Mesendoderm (in vitro differentiated cells): ENCODE measurements around the gene ODAD4.

Source experiments
- DNase-seq: peaks from one replicate; pipeline ENCODE4 v3.0.0; 2013
- H2AK5ac ChIP-seq: 2 replicates; pipeline ENCODE4 v1.6.1; 2013; ENCODE audit warnings: low read length, inconsistent platforms
- H2BK120ac ChIP-seq: 2 replicates; pipeline ENCODE4 v1.6.1; 2013; ENCODE audit warnings: low read depth, mild to moderate bottlenecking, low read length, moderate library complexity, mixed read lengths
- H2BK15ac ChIP-seq: replicated peaks from 2 replicates; pipeline ENCODE4 v1.6.1; 2013; ENCODE audit warnings: low read depth, mild to moderate bottlenecking, moderate library complexity
- H2BK5ac ChIP-seq: 2 replicates; pipeline ENCODE4 v1.6.1; 2013; ENCODE audit warnings: low read length, inconsistent platforms
- H3K18ac ChIP-seq: 2 replicates; pipeline ENCODE4 v1.6.1; 2013; ENCODE audit warnings: mild to moderate bottlenecking, low read length, mixed read lengths
- H3K23ac ChIP-seq: one replicate; pipeline ENCODE4 v1.6.1; 2013; ENCODE audit warnings: low read length
- H3K27ac ChIP-seq: 2 replicates; pipeline ENCODE4 v1.5.1; 2013; ENCODE audit warnings: low read depth, mild to moderate bottlenecking, inconsistent platforms, low read length, moderate library complexity
- H3K27me3 ChIP-seq: 2 replicates; pipeline ENCODE4 v1.6.1; 2013; ENCODE audit warnings: low read length, control low read depth, mild to moderate bottlenecking, inconsistent platforms; ENCODE audit not compliant: insufficient read depth, poor library complexity
- H3K36me3 ChIP-seq: 2 replicates; pipeline ENCODE4 v1.6.1; 2013; ENCODE audit warnings: low read length, inconsistent platforms; ENCODE audit not compliant: control insufficient read depth, insufficient read depth
- H3K4ac ChIP-seq: one replicate; pipeline ENCODE4 v1.6.1; 2013; ENCODE audit warnings: low read depth, mild to moderate bottlenecking, low read length, moderate library complexity
- H3K4me1 ChIP-seq: 2 replicates; pipeline ENCODE4 v1.6.1; 2013; ENCODE audit warnings: low read depth, low read length, inconsistent platforms; ENCODE audit not compliant: control insufficient read depth
- H3K4me2 ChIP-seq: 2 replicates; pipeline ENCODE4 v1.6.1; 2013; ENCODE audit warnings: low read length
- H3K4me3 ChIP-seq: 2 replicates; pipeline ENCODE4 v1.5.1; 2013; ENCODE audit warnings: mild to moderate bottlenecking, low read length
- H3K56ac ChIP-seq: one replicate; pipeline ENCODE4 v1.6.1; 2013; ENCODE audit warnings: low read length
- H3K79me1 ChIP-seq: 2 replicates; pipeline ENCODE4 v1.6.1; 2013; ENCODE audit warnings: low read length, inconsistent platforms
- H3K79me2 ChIP-seq: 2 replicates; pipeline ENCODE4 v1.6.1; 2013; ENCODE audit warnings: mild to moderate bottlenecking, low read length; ENCODE audit not compliant: control insufficient read depth, insufficient read depth
- H3K9ac ChIP-seq: 2 replicates; pipeline ENCODE4 v1.6.1; 2013; ENCODE audit warnings: low read length, inconsistent platforms
- H4K5ac ChIP-seq: one replicate; pipeline ENCODE4 v1.6.1; 2013; ENCODE audit warnings: low read length
- H4K8ac ChIP-seq: one replicate; pipeline ENCODE4 v1.6.1; 2013; ENCODE audit warnings: low read depth, mild to moderate bottlenecking, control low read depth, low read length, moderate library complexity
- WGBS: extraction: QIAGEN DNeasy Blood & Tissue Kit; methylation state at CpG from one replicate; pipeline ENCODE4 v1.1.7; 2013; ENCODE audit warnings: low lambda C conversion rate, missing lambda C conversion rate; ENCODE audit not compliant: insufficient coverage; ENCODE audit errors: extremely low coverage; 5-methylcytosine and 5-hydroxymethylcytosine counted together

ODAD4 gene

GRCh38 chr17:41976142-41976768, 45.8 kb downstream of the ODAD4 start:
- Histone ChIP-seq H3K4me2 (no peak overlapping the region), H4K5ac (no peak overlapping the region), H3K4me3 (no peak overlapping the region), H3K4me1 (no peaks in the 10 kb centered on the region), H3K56ac (no peak overlapping the region), H3K18ac (no peak overlapping the region), H2AK5ac (no peak overlapping the region), H3K79me2 (no peaks in the 10 kb centered on the region), H2BK120ac (no peak overlapping the region), H4K8ac (no peak overlapping the region), H3K79me1 (no peaks in the 10 kb centered on the region), H3K23ac (no peak overlapping the region), H2BK15ac (no peak overlapping the region), H2BK5ac (no peak overlapping the region), H3K4ac (no peak overlapping the region), H3K27ac (no peak overlapping the region), H3K27me3 (no peaks in the 10 kb centered on the region), H3K36me3 (peaks cover 14% of the 10 kb centered on the region), H3K9ac (no peak overlapping the region)
- no peak for DNase-seq
- WGBS = no CpG with 5 or more reads among the region's 11 CpGs

GRCh38 chr17:41977991-41978390, 47.6 kb downstream of the ODAD4 start:
- H3K4me2 ChIP-seq = no peak overlapping the region
- no peak overlapping the region for H4K8ac ChIP-seq
- H3K9ac ChIP-seq = no peak overlapping the region
- H2BK15ac ChIP-seq = no peak overlapping the region
- no peaks in the 10 kb centered on the region for H3K79me1 ChIP-seq
- H3K56ac ChIP-seq = no peak overlapping the region
- DNase-seq = no peak
- H4K5ac ChIP-seq = no peak overlapping the region
- no peak overlapping the region for H3K23ac ChIP-seq
- no peaks in the 10 kb centered on the region for H3K27me3 ChIP-seq
- no peaks in the 10 kb centered on the region for H3K4me1 ChIP-seq
- no CpG with 5 or more reads among the region's 4 CpGs for WGBS
- H3K27ac ChIP-seq = no peak overlapping the region
- H3K4ac ChIP-seq = no peak overlapping the region
- no peak overlapping the region for H2AK5ac ChIP-seq
- no peak overlapping the region for H2BK120ac ChIP-seq
- H3K18ac ChIP-seq = no peak overlapping the region
- H3K79me2 ChIP-seq = no peaks in the 10 kb centered on the region
- peaks cover 15% of the 10 kb centered on the region for H3K36me3 ChIP-seq
- no peak overlapping the region for H2BK5ac ChIP-seq
- H3K4me3 ChIP-seq = no peak overlapping the region

GRCh38 chr17:41982026-41982760, 51.8 kb downstream of the ODAD4 start:
- Histone ChIP-seq H3K4ac (no peak overlapping the region), H2AK5ac (no peak overlapping the region), H3K79me2 (no peaks in the 10 kb centered on the region), H3K4me3 (no peak overlapping the region), H4K8ac (no peak overlapping the region), H3K18ac (no peak overlapping the region), H3K79me1 (no peaks in the 10 kb centered on the region), H3K9ac (no peak overlapping the region), H3K27ac (no peak overlapping the region), H3K23ac (no peak overlapping the region), H3K4me1 (no peaks in the 10 kb centered on the region), H3K4me2 (no peak overlapping the region), H2BK15ac (no peak overlapping the region), H3K27me3 (no peaks in the 10 kb centered on the region), H2BK5ac (no peak overlapping the region), H2BK120ac (no peak overlapping the region), H4K5ac (no peak overlapping the region), H3K56ac (no peak overlapping the region), H3K36me3 (peaks cover 13% of the 10 kb centered on the region)
- no peak for DNase-seq
- WGBS = no CpG with 5 or more reads among the region's 14 CpGs

- H3K79me1 ChIP-seq = no peaks in the 10 kb centered on the region
These were observed 54.0 kb downstream of the ODAD4 start for GRCh38 chr17:41984454-41984853.

GRCh38 chr17:41985919-41986318, 55.5 kb downstream of the ODAD4 start:
- no peak overlapping the region for H3K18ac ChIP-seq
- no peak overlapping the region for H3K4me3 ChIP-seq
- no peak for DNase-seq
- H3K9ac ChIP-seq = no peak overlapping the region
- H2BK120ac ChIP-seq = no peak overlapping the region
- WGBS = no CpG with 5 or more reads among the region's 8 CpGs
- H3K79me2 ChIP-seq = no peaks in the 10 kb centered on the region
- H3K27ac ChIP-seq = no peak overlapping the region
- H2BK5ac ChIP-seq = no peak overlapping the region
- peaks cover 28% of the 10 kb centered on the region for H3K36me3 ChIP-seq
- H3K23ac ChIP-seq = no peak overlapping the region
- no peak overlapping the region for H2BK15ac ChIP-seq
- H4K8ac ChIP-seq = no peak overlapping the region
- H3K56ac ChIP-seq = no peak overlapping the region
- no peak overlapping the region for H3K4me2 ChIP-seq
- H3K79me1 ChIP-seq = no peaks in the 10 kb centered on the region
- H2AK5ac ChIP-seq = no peak overlapping the region
- no peak overlapping the region for H3K4ac ChIP-seq
- H4K5ac ChIP-seq = no peak overlapping the region
- no peaks in the 10 kb centered on the region for H3K27me3 ChIP-seq
- H3K4me1 ChIP-seq = no peaks in the 10 kb centered on the region

More at GRCh38 chr17:41984454-41984853, 54.0 kb downstream of the ODAD4 start:
- H3K27me3 ChIP-seq = no peaks in the 10 kb centered on the region
- H2BK15ac ChIP-seq = no peak overlapping the region
- H3K4me1 ChIP-seq = no peaks in the 10 kb centered on the region
- H3K4me2 ChIP-seq = no peak overlapping the region
- H3K9ac ChIP-seq = no peak overlapping the region
- no peak for DNase-seq
- no peak overlapping the region for H2BK120ac ChIP-seq
- peaks cover 21% of the 10 kb centered on the region for H3K36me3 ChIP-seq
- no peak overlapping the region for H3K18ac ChIP-seq
- no peak overlapping the region for H3K27ac ChIP-seq
- H2AK5ac ChIP-seq = no peak overlapping the region
- no peak overlapping the region for H4K8ac ChIP-seq
- H2BK5ac ChIP-seq = no peak overlapping the region
- no peak overlapping the region for H3K4ac ChIP-seq
- H3K23ac ChIP-seq = no peak overlapping the region
- H3K79me2 ChIP-seq = no peaks in the 10 kb centered on the region
- H4K5ac ChIP-seq = no peak overlapping the region
- WGBS = no CpG with 5 or more reads among the region's 8 CpGs
- no peak overlapping the region for H3K4me3 ChIP-seq
- H3K56ac ChIP-seq = no peak overlapping the region
